Astrocyte of the cerebellum (primary cell): ENCODE results near the gene TTLL8.

ENCODE experiments used
- DNase-seq: peaks from one replicate; pipeline ENCODE4 v3.0.0-alpha.2; 2011; ENCODE audit warnings: low read depth
- H3K4me3 ChIP-seq: 2 replicates; pipeline ENCODE4 v1.5.1; 2011; ENCODE audit warnings: mild to moderate bottlenecking, low read depth, low read length, moderate library complexity
- in situ Hi-C: cut with HindIII; loops from 2 replicates; pipeline ENCODE4 v1.10.0; 2017; ENCODE audit warnings: low sequenced_read_pairs
- TF ChIP-seq, protein P1 (sequence below): IDR thresholded peaks from 2 replicates; pipeline ENCODE4 v1.5.1; 2012; ENCODE audit warnings: low read length, low read depth, moderate library complexity, mild to moderate bottlenecking; ENCODE audit errors: missing control alignments

Gene TTLL8

DNA sequence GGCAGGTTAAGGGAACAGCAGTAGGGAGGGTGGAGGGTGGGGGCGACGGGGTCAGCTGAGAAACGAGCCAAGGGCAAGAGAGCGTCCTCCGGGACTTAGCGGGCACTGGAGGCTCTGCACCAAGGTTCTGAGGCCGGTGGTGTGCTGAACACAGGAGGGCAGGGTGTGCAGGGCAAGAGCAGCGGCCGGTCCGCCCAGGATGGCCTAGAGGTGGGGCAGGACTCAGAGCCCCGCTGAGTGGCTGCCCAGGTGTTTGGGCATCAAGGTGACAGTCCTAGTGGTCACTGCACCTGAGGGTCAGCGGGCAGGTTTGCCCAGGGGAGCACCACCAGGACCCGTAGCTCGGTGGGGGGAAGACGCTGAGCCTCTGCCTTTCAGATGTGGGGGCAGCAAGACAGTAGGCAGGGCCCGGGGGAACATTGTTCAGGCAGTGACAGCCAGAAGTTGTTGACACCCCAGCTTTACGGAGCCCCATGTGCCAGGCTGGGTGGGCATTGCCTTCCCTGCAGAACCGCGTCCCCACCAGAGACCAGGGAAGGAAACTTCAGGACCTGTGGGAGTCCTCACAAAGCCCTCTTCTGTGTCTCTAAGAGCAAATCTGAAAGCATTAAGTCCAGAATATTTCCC is 4.5 kb upstream of the TTLL8 start:
- no peak overlapping the region for H3K4me3 ChIP-seq
- no peak for DNase-seq
- in situ Hi-C loops, result no loop called here
- TF ChIP-seq, protein P1, sequence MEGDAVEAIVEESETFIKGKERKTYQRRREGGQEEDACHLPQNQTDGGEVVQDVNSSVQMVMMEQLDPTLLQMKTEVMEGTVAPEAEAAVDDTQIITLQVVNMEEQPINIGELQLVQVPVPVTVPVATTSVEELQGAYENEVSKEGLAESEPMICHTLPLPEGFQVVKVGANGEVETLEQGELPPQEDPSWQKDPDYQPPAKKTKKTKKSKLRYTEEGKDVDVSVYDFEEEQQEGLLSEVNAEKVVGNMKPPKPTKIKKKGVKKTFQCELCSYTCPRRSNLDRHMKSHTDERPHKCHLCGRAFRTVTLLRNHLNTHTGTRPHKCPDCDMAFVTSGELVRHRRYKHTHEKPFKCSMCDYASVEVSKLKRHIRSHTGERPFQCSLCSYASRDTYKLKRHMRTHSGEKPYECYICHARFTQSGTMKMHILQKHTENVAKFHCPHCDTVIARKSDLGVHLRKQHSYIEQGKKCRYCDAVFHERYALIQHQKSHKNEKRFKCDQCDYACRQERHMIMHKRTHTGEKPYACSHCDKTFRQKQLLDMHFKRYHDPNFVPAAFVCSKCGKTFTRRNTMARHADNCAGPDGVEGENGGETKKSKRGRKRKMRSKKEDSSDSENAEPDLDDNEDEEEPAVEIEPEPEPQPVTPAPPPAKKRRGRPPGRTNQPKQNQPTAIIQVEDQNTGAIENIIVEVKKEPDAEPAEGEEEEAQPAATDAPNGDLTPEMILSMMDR, result no peak

DNA sequence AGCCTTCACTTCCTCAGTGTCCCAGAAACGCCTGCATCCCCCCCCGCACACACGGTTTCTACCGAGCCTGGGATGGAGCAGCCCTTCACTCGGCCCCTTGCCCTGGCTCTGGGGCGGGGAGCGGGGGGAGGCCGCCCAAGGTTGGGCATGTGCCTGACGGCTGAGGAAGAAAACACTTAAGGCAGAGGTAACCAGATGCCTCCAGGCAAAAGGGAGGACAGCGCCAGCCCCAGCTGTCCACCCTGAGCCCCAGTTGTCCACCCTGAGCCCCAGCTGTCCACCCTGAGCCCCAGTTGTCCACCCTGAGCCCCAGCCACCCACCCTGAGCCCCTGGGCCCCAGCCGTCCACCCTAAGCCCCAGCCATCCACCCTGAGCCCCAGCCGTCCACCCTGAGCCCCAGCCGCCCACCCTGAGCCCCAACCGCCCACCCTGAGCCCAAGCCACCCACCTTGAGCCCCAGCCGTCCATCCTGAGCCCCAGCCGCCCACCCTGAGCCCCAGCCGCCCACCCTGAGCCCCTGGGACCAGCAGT is 3.8 kb upstream of the TTLL8 start:
- in situ Hi-C loops, result no loop called here
- no peak overlapping the region for H3K4me3 ChIP-seq
- TF ChIP-seq, protein P1, result no peak
- no peak for DNase-seq

DNA sequence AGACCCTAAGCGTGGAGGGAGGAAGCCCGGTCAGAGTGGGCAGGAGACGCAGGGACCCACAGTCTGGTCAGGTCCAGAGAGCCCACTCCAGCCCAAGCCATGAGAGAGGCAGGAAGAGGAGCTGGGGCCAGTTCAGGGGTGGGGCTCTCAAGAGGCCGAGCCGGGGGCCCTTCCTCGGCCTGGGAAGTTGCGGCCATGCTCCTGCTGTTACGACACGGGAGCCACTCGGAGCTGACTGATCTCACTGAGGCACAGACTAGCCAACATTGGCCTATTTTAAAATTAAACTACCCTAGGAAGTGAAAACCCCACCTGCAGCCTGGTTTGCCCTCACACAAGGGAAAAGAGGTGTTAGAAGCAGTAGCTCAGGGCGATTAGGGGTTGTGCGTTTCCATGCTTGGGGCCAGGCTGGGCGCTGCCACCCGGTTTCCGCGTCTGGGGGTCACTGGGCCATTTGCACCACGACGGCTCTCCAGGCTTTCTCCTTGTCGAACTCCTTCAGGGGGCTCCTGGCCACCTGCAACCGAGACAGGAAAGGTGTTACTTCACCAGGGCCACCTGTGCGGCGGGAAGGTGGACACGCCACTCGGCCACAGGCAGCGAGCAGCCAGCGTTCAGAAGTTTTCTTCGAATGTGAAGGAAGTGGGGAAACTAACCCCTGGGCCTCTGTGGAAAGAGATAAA is 3.2 kb upstream of the TTLL8 start:
- in situ Hi-C loops, result no loop called here
- no peak overlapping the region for H3K4me3 ChIP-seq
- TF ChIP-seq, protein P1, result no peak
- DNase-seq, result no peak

DNA sequence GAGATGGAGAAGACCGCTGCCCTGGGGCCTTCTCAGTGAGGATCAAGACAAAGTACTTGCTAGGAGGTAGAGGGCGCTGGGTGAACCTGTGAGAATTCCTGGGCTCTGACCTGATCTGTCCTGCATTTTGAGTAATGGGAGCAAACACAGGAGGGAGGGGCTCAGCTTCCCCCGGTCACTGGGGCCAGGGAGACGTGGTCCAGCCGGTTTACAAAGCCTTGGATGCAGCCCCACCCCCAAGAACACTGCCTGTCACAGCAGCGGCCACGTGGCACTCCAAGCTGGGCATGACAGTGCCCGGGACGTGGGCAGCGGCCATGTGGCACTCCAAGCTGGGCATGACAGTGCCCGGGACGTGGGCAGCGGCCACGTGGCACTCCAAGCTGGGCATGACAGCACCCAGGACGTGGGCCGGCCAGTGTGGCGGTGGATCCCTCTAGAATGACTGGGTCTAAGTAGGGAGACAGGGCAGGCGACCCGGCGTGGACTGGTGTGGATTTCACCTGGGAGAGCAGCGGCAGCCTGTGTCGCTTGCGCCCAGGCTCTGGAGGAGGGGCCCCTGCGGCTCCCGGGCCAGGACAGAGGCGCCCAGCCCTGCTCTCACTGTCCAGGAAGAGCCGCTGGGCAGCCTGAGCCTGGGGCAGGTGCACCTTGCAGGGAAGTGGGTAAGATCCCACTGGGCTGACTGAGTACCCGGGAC is 2.5 kb upstream of the TTLL8 start:
- in situ Hi-C loops, result no loop called here
- DNase-seq, result no peak
- H3K4me3 ChIP-seq, result no peak overlapping the region
- TF ChIP-seq, protein P1, result no peak

DNA sequence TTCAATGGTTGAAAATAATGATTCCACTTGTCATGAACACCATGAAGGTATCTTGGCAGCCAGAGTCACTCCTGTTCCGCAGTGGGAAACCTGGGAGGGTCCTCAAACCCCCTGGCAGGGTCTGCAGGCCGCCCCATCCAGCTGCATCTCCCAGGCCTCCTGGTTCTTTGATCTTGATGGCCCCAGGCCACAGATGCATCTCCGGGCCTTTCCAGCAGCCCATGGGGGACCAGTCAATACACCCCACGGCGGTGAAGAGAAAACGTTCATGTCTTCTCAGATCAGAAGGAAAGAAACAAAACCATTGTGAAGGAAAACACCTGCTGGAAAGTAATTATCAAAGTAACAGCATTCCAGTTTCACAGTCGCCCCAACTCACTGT is 1.8 kb upstream of the TTLL8 start:
- DNase-seq, result no peak
- in situ Hi-C loops, result no loop called here
- TF ChIP-seq, protein P1, result no peak
- H3K4me3 ChIP-seq, result no peak overlapping the region

DNA sequence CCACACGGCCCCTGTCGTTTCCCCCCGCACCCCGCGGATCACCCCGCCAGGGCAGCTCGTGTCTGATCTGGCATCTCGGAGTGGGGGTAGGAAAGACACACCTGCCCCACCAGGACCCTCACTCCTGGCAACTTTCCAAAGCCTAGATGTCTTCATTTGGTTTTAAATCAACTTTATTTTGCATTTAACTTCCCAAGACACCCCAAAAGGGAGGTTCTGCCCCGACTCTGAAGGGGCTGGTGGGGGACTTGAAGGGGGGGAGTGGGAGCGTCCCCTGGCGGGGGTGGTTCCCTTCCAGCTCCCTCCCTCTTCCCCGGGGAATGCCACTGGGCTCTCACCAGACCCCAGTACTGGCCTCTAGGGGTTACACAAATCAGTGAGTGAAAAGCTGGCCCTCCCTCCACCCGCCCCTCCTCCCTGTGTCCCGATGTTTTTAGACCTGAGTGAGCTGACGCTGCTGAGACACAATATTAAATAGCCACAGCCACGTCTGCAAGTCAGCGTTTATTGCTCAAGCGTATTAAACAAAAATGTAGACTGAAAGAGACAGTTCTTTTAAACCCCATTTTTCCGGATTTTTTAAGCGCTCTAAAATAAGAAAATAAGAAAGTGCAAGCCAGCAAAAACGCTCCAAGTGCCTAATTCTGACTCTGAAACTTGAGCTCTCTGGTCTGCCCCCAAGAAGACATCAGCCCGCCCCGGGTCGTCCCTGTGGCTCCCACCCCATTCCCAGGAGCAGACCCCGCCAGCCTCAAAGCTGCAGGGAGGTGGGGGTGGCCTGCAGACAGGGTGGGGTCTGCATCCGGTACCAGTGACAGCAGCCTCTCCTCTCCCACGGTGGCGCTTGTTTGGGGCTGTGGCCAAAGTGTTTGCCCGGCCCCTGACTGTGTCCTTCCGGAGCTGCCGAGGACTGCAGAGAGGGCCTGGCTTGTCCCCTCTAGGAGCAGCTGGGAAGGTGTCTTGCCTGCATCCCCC is 1.1 kb upstream of the TTLL8 start:
- no peak overlapping the region for H3K4me3 ChIP-seq
- DNase-seq, result no peak
- in situ Hi-C loops, result no loop called here
- TF ChIP-seq, protein P1, result no peak
